HepG2 (cell line): Measurements from ENCODE around the gene MATK. TPM values are rescaled to one million over a fixed set of nuclear protein-coding genes. Genes with fewer than 3 reads are reported as not detected.

Experiments used
- AKNA ChIP-seq: sonication (generic); formaldehyde crosslinking; IDR thresholded peaks from 2 replicates; pipeline ENCODE4 v1.4.0; 2020; ENCODE audit warnings: missing genetic modification reagents, borderline replicate concordance
- ATF7 ChIP-seq, 2 experiments: fragments of 450-650 bp in 1 of 2; sonication (generic) in 1 of 2; formaldehyde crosslinking in 1 of 2; IDR thresholded peaks; 2 replicates each; pipeline versions ENCODE4 v1.4.0 to v1.6.1; 2016 to 2020; ENCODE audit warnings: antibody characterized with exemption in 1 of 2, mild to moderate bottlenecking in 1 of 2, missing genetic modification reagents in 1 of 2
- HBP1 ChIP-seq: IDR thresholded peaks from 2 replicates; pipeline ENCODE4 v1.6.1; 2016; ENCODE audit warnings: low read depth, control low read depth
- KAT8 ChIP-seq: IDR thresholded peaks from 2 replicates; pipeline ENCODE4 v1.6.1; 2016; ENCODE audit warnings: missing genetic modification reagents, missing compliant biosample characterization
- KDM3A ChIP-seq: IDR thresholded peaks from 2 replicates; pipeline ENCODE4 v1.6.1; 2018; ENCODE audit warnings: low read depth, missing compliant biosample characterization
- MED8 ChIP-seq: sonication (generic); formaldehyde crosslinking; IDR thresholded peaks from 2 replicates; pipeline ENCODE4 v1.8.1; 2023; ENCODE audit warnings: mild to moderate bottlenecking, missing genetic modification reagents; ENCODE audit not compliant: insufficient replicate concordance
- MIXL1 ChIP-seq: IDR thresholded peaks from 2 replicates; pipeline ENCODE4 v1.6.1; 2016
- PPARG ChIP-seq: conservative IDR thresholded peaks from 2 replicates; pipeline ENCODE4 v1.6.1; 2016; ENCODE audit warnings: missing biosample characterization, missing genetic modification reagents
- SMC3 ChIP-seq: IDR thresholded peaks from 2 replicates; pipeline ENCODE4 v1.6.1; 2011; ENCODE audit warnings: low read length, improper control_type of control experiment
- SMYD3 ChIP-seq: sonication (generic); formaldehyde crosslinking; IDR thresholded peaks from 2 replicates; pipeline ENCODE4 v1.8.1; 2023; ENCODE audit warnings: mild to moderate bottlenecking, missing genetic modification reagents
- ZBTB21 ChIP-seq: sonication (generic); formaldehyde crosslinking; IDR thresholded peaks from 2 replicates; pipeline ENCODE4 v1.4.0; 2020; ENCODE audit warnings: missing genetic modification reagents
- ZNF138 ChIP-seq: sonication (generic); formaldehyde crosslinking; IDR thresholded peaks from 2 replicates; pipeline ENCODE4 v1.5.0; 2020; ENCODE audit warnings: mild to moderate bottlenecking, low read depth, missing genetic modification reagents
- polyA plus RNA-seq, 8 experiments: library from polyadenylated mRNA; depleted of rRNA in 3 of 8; stranded (reverse) in 7 of 8; unstranded in 1 of 8; fragments of >200 nt; fragmentation: Illumina TruSeq in 4 of 8; extraction: Trizol in 4 of 8; gene quantifications; 2 replicates each; pipeline versions ENCODE4 v1.2.1 to v1.2.3, GENCODE V29; 2011 to 2016; ENCODE audit warnings: low read depth in 4 of 8, missing spikeins in 1 of 8, mixed read lengths in 1 of 8; ENCODE audit not compliant: insufficient read depth in 1 of 8
- total RNA-seq, 5 experiments: library from RNA; depleted of rRNA; stranded (reverse); fragments of >200 nt; fragmentation: Illumina TruSeq; extraction: Trizol; gene quantifications; 2 replicates each; pipeline ENCODE4 v1.2.3, GENCODE V29; 2016; ENCODE audit warnings: low read depth in 1 of 5
- TF ChIP-seq, protein P1 (sequence below): sonication (generic); formaldehyde crosslinking; IDR thresholded peaks from 2 replicates; pipeline ENCODE4 v1.4.0; 2020; ENCODE audit warnings: mild to moderate bottlenecking, missing genetic modification reagents

Gene MATK
- total and polyA plus RNA-seq, 2 of the 13 experiments (the other 11 are each of a cell fraction or from before 2014, with no cell fraction given) = 0.09 TPM; not detected in 1

- TF ChIP-seq, protein P1, sequence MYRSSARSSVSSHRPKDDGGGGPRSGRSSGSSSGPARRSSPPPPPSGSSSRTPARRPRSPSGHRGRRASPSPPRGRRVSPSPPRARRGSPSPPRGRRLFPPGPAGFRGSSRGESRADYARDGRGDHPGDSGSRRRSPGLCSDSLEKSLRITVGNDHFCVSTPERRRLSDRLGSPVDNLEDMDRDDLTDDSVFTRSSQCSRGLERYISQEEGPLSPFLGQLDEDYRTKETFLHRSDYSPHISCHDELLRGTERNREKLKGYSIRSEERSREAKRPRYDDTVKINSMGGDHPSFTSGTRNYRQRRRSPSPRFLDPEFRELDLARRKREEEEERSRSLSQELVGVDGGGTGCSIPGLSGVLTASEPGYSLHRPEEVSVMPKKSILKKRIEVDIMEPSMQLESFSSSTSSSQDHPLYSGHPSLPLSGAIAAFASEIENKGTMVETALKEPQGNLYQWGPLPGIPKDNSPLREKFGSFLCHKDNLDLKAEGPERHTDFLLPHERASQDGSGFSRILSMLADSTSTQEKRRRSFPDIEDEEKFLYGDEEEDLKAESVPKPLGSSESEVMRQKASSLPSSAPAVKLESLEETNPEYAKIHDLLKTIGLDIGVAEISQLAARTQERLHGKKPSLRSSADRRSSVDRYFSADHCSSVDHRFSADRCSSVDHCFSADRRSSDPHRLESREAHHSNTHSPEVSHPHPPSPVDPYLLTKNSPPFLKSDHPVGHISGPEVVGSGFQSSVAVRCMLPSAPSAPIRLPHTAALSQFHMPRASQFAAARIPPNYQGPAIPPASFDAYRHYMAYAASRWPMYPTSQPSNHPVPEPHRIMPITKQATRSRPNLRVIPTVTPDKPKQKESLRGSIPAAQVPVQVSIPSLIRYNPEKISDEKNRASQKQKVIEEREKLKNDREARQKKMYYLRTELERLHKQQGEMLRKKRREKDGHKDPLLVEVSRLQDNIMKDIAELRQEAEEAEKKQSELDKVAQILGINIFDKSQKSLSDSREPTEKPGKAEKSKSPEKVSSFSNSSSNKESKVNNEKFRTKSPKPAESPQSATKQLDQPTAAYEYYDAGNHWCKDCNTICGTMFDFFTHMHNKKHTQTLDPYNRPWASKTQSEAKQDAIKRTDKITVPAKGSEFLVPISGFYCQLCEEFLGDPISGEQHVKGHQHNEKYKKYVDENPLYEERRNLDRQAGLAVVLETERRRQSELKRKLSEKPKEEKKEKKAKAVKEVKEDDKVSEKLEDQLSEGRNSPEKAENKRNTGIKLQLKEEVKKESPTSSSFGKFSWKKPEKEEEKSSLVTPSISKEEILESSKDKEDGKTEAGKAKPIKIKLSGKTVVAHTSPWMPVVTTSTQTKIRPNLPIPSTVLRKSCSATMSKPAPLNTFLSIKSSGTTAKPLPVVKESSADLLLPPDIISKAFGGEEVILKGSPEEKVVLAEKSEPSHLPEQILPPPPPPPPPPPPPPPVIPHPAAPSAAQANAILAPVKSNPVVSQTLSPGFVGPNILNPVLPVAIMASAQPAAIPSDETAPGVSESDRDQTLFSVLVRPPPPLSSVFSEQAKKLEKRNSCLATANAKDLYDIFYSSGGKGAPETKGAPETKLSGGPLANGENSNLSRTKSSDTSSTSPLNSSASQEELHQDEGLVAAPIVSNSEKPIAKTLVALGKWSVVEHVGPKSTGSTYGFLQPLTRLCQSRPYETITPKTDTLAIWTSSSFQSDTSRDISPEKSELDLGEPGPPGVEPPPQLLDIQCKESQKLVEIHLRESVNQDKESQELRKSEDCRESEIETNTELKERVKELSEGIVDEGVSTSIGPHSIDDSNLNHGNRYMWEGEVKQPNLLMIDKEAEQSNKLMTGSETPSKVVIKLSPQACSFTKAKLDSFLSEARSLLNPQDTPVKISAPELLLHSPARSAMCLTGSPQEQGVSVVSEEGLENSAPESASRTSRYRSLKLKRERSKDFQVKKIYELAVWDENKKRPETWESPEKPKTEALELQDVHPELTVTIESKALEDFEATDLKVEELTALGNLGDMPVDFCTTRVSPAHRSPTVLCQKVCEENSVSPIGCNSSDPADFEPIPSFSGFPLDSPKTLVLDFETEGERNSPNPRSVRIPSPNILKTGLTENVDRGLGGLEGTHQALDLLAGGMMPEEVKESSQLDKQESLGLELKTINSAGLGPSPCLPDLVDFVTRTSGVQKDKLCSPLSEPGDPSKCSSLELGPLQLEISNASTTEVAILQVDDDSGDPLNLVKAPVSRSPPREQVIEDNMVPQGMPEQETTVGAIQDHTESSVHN (CRISPR knock-in tag) = peak; percentile 43; the same call in 1 of the 2 replicates
- 0 out of 2 replicates have a peak, but pooled peaks have one; percentile 21 for TF ChIP-seq KAT8 (CRISPR knock-in tag)
- peak; percentile 41 for TF ChIP-seq ATF7 (IDR thresholded peaks at IDR 0.05)
- 0 out of 2 replicates have a peak, but pooled peaks have one; percentile 40 for TF ChIP-seq ATF7 (CRISPR knock-in tag; IDR thresholded peaks at IDR 0.05)
- no peak for TF ChIP-seq HBP1
- no peak for TF ChIP-seq MED8 (CRISPR knock-in tag)
- no peak for TF ChIP-seq PPARG (CRISPR knock-in tag)
- TF ChIP-seq ZBTB21 (CRISPR knock-in tag) = peak; percentile 69; the same call in 1 of the 2 replicates
- TF ChIP-seq KDM3A (CRISPR knock-in tag) = peak; percentile 63; the same call in 1 of the 2 replicates
- TF ChIP-seq ZNF138 = no peak
- TF ChIP-seq SMC3 = peak; percentile 32; the same call in 1 of the 2 replicates
- TF ChIP-seq AKNA (CRISPR knock-in tag) = no peak
- TF ChIP-seq SMYD3 (CRISPR knock-in tag) = no peak
- TF ChIP-seq MIXL1 (CRISPR knock-in tag) = no peak
Measured at GRCh38 chr19:3783660-3784584, 2.3 kb downstream of the MATK start (continued).
